A549 (cell line): ENCODE data around the gene PDCD10. TPM values are rescaled to one million over a fixed set of nuclear protein-coding genes. Genes with fewer than 3 reads are reported as not detected.

Source experiments
- ATAC-seq, 2 experiments: fragments of 200-7000 bp in 1 of 2; fragments of >200 bp in 1 of 2; cut with Nextera tagmentation in 1 of 2; cut with Tn5 transposase in 1 of 2; 3 replicates each; pipeline versions ENCODE4 v1.8.0 to v1.9.1; 2018 to 2020; ENCODE audit warnings: mild to moderate bottlenecking in 1 of 2, moderate library complexity in 1 of 2
- CTCF ChIA-PET: fragments of 300-600 bp; sonication (Branson Sonifier 250); formaldehyde crosslinking; extraction: SDS; loops from one replicate; lab custom pipeline; 2021; ENCODE audit warnings: antibody characterized with exemption, inconsistent platforms; lab: Yijun Ruan, JAX
- POLR2A ChIA-PET: fragments of 350-600 bp; formaldehyde crosslinking; extraction: SDS; loops from one replicate; lab custom pipeline; 2021; ENCODE audit warnings: antibody characterized with exemption, inconsistent platforms; lab: Yijun Ruan, JAX
- DNase-seq, 2 experiments: peaks; one replicate each; pipeline versions ENCODE4 v3.0.0 to v3.0.0-alpha.2; 2011 to 2016; ENCODE audit warnings: low read depth in 1 of 2, low spot score in 1 of 2
- FAIRE-seq: peaks from 2 replicates; lab custom pipeline; 2011; peaks lifted over from hg19 to GRCh38; lab: Jason Lieb, UNC
- H3K27ac ChIP-seq, 2 experiments: fragments of >200 bp; sonication (Bioruptor Twin); formaldehyde crosslinking; 3 replicates each; pipeline ENCODE4 v1.5.1; 2016 to 2017
- H3K4me1 ChIP-seq: fragments of >200 bp; sonication (Bioruptor Twin); formaldehyde crosslinking; 3 replicates; pipeline ENCODE4 v1.6.1; 2016
- H3K4me2 ChIP-seq: fragments of >200 bp; sonication (Bioruptor Twin); formaldehyde crosslinking; 3 replicates; pipeline ENCODE4 v1.6.1; 2016
- H3K4me3 ChIP-seq: fragments of >200 bp; sonication (Bioruptor Twin); formaldehyde crosslinking; 3 replicates; pipeline ENCODE4 v1.5.1; 2016
- H3K9me3 ChIP-seq: fragments of >200 bp; sonication (Bioruptor Twin); formaldehyde crosslinking; 3 replicates; pipeline ENCODE4 v1.6.1; 2016
- ATOH8 ChIP-seq: fragments of 250-450 bp; sonication (Bioruptor Pico); IDR thresholded peaks from 2 replicates; pipeline ENCODE4 v1.5.0; 2020; ENCODE audit warnings: low read depth, mild to moderate bottlenecking, moderate library complexity
- CBX2 ChIP-seq: fragments of 200-600 bp; sonication (generic); IDR thresholded peaks from 2 replicates; pipeline ENCODE4 v1.6.1; 2016; ENCODE audit warnings: low read depth, mild to moderate bottlenecking, borderline replicate concordance
- CTCF ChIP-seq: fragments of >200 bp; sonication (Bioruptor Twin); formaldehyde crosslinking; IDR thresholded peaks from 3 replicates; pipeline ENCODE4 v1.5.1; 2016
- EHF ChIP-seq: fragments of 250-450 bp; sonication (Bioruptor Pico); IDR thresholded peaks from 2 replicates; pipeline ENCODE4 v1.5.0; 2020; ENCODE audit warnings: mild to moderate bottlenecking
- ESRRA ChIP-seq: fragments of 150-350 bp; IDR thresholded peaks from 2 replicates; pipeline ENCODE4 v1.6.1; 2014; ENCODE audit warnings: mild to moderate bottlenecking, low read length, borderline replicate concordance
- FOSL2 ChIP-seq, 2 experiments: fragments of 450-650 bp in 1 of 2; fragments of >200 bp in 1 of 2; sonication (Bioruptor Twin) in 1 of 2; formaldehyde crosslinking; IDR thresholded peaks; 2 replicates each; pipeline versions ENCODE4 v1.5.0 to v1.6.1; 2016 to 2020; ENCODE audit warnings: mild to moderate bottlenecking in 1 of 2, moderate library complexity in 1 of 2
- FOXS1 ChIP-seq: fragments of 250-450 bp; sonication (Bioruptor Pico); IDR thresholded peaks from 2 replicates; pipeline ENCODE4 v1.5.0; 2020; ENCODE audit warnings: mild to moderate bottlenecking, moderate library complexity
- GATA3 ChIP-seq: IDR thresholded peaks from 2 replicates; pipeline ENCODE4 v1.6.1; 2012; ENCODE audit warnings: borderline replicate concordance
- HES2 ChIP-seq: fragments of >200 bp; sonication (Bioruptor Twin); formaldehyde crosslinking; IDR thresholded peaks from 2 replicates; pipeline ENCODE4 v1.6.1; 2016
- JUN ChIP-seq, 2 experiments: fragments of >200 bp; sonication (Bioruptor Twin); formaldehyde crosslinking; IDR thresholded peaks; 2 replicates in 1 of 2; 3 replicates in 1 of 2; pipeline ENCODE4 v1.6.1; 2016 to 2017
- KDM1A ChIP-seq: fragments of 200-600 bp; sonication (generic); IDR thresholded peaks from 2 replicates; pipeline ENCODE4 v1.6.1; 2016; ENCODE audit warnings: low read depth, mild to moderate bottlenecking
- NFE2L2 ChIP-seq: fragments of 150-350 bp; conservative IDR thresholded peaks from 2 replicates; pipeline ENCODE4 v1.6.1; 2014; ENCODE audit warnings: low read length
- POLR2A ChIP-seq: IDR thresholded peaks from 2 replicates; pipeline ENCODE4 v1.6.1; 2012; ENCODE audit warnings: mild to moderate bottlenecking, low read length
- RAD21 ChIP-seq, 2 experiments: fragments of >200 bp in 1 of 2; sonication (Bioruptor Twin) in 1 of 2; formaldehyde crosslinking in 1 of 2; IDR thresholded peaks in 1 of 2; conservative IDR thresholded peaks in 1 of 2; 2 replicates in 1 of 2; 3 replicates in 1 of 2; pipeline ENCODE4 v1.6.1; 2012 to 2018; ENCODE audit warnings: inconsistent platforms in 1 of 2
- RFX5 ChIP-seq: fragments of 450-650 bp; IDR thresholded peaks from 2 replicates; pipeline ENCODE4 v1.7.1; 2014; ENCODE audit warnings: antibody characterized with exemption, mild to moderate bottlenecking, moderate library complexity
- RNF2 ChIP-seq: fragments of 200-600 bp; sonication (generic); IDR thresholded peaks from 2 replicates; pipeline ENCODE4 v1.6.1; 2016; ENCODE audit warnings: low read depth, mild to moderate bottlenecking, antibody characterized with exemption, moderate library complexity, borderline replicate concordance
- SMC3 ChIP-seq: fragments of >200 bp; sonication (Bioruptor Twin); formaldehyde crosslinking; IDR thresholded peaks from 3 replicates; pipeline ENCODE4 v1.6.1; 2018; ENCODE audit warnings: inconsistent platforms
- TP53 ChIP-seq: fragments of 250-450 bp; sonication (Bioruptor Pico); IDR thresholded peaks from 2 replicates; pipeline ENCODE4 v1.5.0; 2021; ENCODE audit warnings: mild to moderate bottlenecking, moderate library complexity
- WGBS: methylation state at CpG from one replicate; pipeline ENCODE4 v1.1.6; 2017; ENCODE audit errors: missing lambda C conversion rate; 5-methylcytosine and 5-hydroxymethylcytosine counted together
- polyA plus RNA-seq, 4 experiments: library from polyadenylated mRNA; depleted of rRNA in 3 of 4; stranded (reverse); fragments of >200 nt; fragmentation: RNase III in 1 of 4; extraction: RNeasy Plus Mini Kit Qiagen cat#74134 plus additional on column Dnase treatment in 1 of 4; gene quantifications; 2 replicates in 3 of 4; 3 replicates in 1 of 4; pipeline ENCODE4 v1.2.3, GENCODE V29; 2011 to 2017
- TF ChIP-seq, protein P1 (sequence below): IDR thresholded peaks from 2 replicates; pipeline ENCODE4 v1.6.1; 2012
- TF ChIP-seq, protein P2 (sequence below): IDR thresholded peaks from 2 replicates; pipeline ENCODE4 v1.6.1; 2012
- TF ChIP-seq, protein P3 (sequence below): IDR thresholded peaks from 2 replicates; pipeline ENCODE4 v1.6.1; 2012; ENCODE audit warnings: low read depth, borderline replicate concordance

The PDCD10 gene
- polyA plus RNA-seq, 2 of the 4 experiments (the other 2 are of a cell fraction), result 53.7 to 100 TPM

- TF ChIP-seq SMC3 (peak; percentile 40; the same call in 2 of the 3 replicates), RAD21 (conservative IDR thresholded peaks at IDR 0.05 in 1 of 2, IDR thresholded peaks at IDR 0.05 in 1 of 2) (peak; percentile 35 to 44; a peak in 4 of 5 replicates), RFX5 (no peak), CTCF (peak; percentile 36), FOSL2 (IDR thresholded peaks at IDR 0.05) (no peak), FOSL2 (CRISPR knock-in tag; IDR thresholded peaks at IDR 0.05) (no peak)
- CTCF ChIA-PET, result interaction anchor here (0.6 to 2.3 kb wide), 3 partner anchors 141 to 361 kb away, joined by 3 to 7 read pairs (median 5); partner anchors contain the start of gene ZBBX
- peak; percentile 7 to 44 for DNase-seq
- Histone ChIP-seq H3K9me3 (no peaks in the 10 kb centered on the region), H3K4me1 (peaks cover 12% of the 10 kb centered on the region; the same call in 2 of the 3 replicates), H3K4me2 (no peak overlapping the region), H3K4me3 (no peak overlapping the region), H3K27ac (no peak overlapping the region)
- WGBS, result 40% methylated on average over 2 of the region's 2 CpGs
- ATAC-seq, result peak; percentile 96 to 100
- POLR2A ChIA-PET, result no interaction called here
- FAIRE-seq, result no peak
Measured at GRCh38 chr3:167740961-167741587, 6.4 kb upstream of the PDCD10 start.

- H3K4me1 ChIP-seq, result peaks cover 12% of the 10 kb centered on the region; the same call in 2 of the 3 replicates
- no peak overlapping the region for H3K27ac ChIP-seq
- no peak overlapping the region for H3K4me2 ChIP-seq
- FAIRE-seq, result no peak
- POLR2A ChIA-PET, result no interaction called here
- 78% methylated on average over 4 of the region's 4 CpGs for WGBS
- H3K4me3 ChIP-seq, result no peak overlapping the region
- H3K9me3 ChIP-seq, result no peaks in the 10 kb centered on the region
- TF ChIP-seq SMC3, result no peak
- no peak for TF ChIP-seq FOSL2 (IDR thresholded peaks at IDR 0.05)
- TF ChIP-seq FOSL2 (CRISPR knock-in tag; IDR thresholded peaks at IDR 0.05), result no peak
- no peak for TF ChIP-seq RNF2
- no peak for TF ChIP-seq ESRRA
- no peak for TF ChIP-seq POLR2A
- no peak for TF ChIP-seq JUN (IDR thresholded peaks at IDR 0.05)
- TF ChIP-seq, protein P1, sequence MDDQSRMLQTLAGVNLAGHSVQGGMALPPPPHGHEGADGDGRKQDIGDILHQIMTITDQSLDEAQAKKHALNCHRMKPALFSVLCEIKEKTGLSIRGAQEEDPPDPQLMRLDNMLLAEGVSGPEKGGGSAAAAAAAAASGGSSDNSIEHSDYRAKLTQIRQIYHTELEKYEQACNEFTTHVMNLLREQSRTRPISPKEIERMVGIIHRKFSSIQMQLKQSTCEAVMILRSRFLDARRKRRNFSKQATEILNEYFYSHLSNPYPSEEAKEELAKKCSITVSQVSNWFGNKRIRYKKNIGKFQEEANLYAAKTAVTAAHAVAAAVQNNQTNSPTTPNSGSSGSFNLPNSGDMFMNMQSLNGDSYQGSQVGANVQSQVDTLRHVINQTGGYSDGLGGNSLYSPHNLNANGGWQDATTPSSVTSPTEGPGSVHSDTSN, result no peak
- no peak for TF ChIP-seq EHF (CRISPR knock-in tag)
- TF ChIP-seq TP53 (CRISPR knock-in tag), result no peak
- no peak for TF ChIP-seq HES2
- ATAC-seq, result no peak
- CTCF ChIA-PET, result no interaction called here
- DNase-seq, result no peak
Measured at GRCh38 chr3:167739190-167739810, 4.6 kb upstream of the PDCD10 start.

- WGBS, result 40% methylated on average over 2 of the region's 2 CpGs
- Histone ChIP-seq H3K4me1 (peaks cover 13% of the 10 kb centered on the region; the same call in 2 of the 3 replicates), H3K4me3 (no peak overlapping the region)
- CTCF ChIA-PET, result no interaction called here
- ATAC-seq (no peak), DNase-seq (no peak)
- TF ChIP-seq RNF2 (no peak), FOXS1 (CRISPR knock-in tag) (no peak), KDM1A (no peak), ATOH8 (no peak), CBX2 (no peak), EHF (CRISPR knock-in tag) (no peak), GATA3 (no peak), NFE2L2 (no peak), POLR2A (no peak)
- TF ChIP-seq, protein P2, sequence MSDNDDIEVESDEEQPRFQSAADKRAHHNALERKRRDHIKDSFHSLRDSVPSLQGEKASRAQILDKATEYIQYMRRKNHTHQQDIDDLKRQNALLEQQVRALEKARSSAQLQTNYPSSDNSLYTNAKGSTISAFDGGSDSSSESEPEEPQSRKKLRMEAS, result no peak
- TF ChIP-seq, protein P3, sequence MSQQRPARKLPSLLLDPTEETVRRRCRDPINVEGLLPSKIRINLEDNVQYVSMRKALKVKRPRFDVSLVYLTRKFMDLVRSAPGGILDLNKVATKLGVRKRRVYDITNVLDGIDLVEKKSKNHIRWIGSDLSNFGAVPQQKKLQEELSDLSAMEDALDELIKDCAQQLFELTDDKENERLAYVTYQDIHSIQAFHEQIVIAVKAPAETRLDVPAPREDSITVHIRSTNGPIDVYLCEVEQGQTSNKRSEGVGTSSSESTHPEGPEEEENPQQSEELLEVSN, result no peak
- TF ChIP-seq, all 56 proteins: peak for 0
- Histone ChIP-seq H3K4me2 (no peak overlapping the region), H3K9me3 (no peaks in the 10 kb centered on the region), H3K27ac (no peak overlapping the region)
- no peak for FAIRE-seq
- POLR2A ChIA-PET, result no interaction called here
Measured at GRCh38 chr3:167738037-167738436, 3.3 kb upstream of the PDCD10 start.
